HG03521 (cell line): ENCODE data around the gene IFI27L1.
"Not testable (repeated sequence)": the region's sequence is repeated elsewhere in the genome, so short reads cannot be mapped to it uniquely, and the experiment has no call there.

Experiments
- ATAC-seq: cut with Tn5 transposase; IDR thresholded peaks from one replicate; pipeline ENCODE4 v1.9.1; 2021; ENCODE audit warnings: mild to moderate bottlenecking, moderate library complexity; ENCODE audit not compliant: unreplicated experiment

IFI27L1 gene

DNA sequence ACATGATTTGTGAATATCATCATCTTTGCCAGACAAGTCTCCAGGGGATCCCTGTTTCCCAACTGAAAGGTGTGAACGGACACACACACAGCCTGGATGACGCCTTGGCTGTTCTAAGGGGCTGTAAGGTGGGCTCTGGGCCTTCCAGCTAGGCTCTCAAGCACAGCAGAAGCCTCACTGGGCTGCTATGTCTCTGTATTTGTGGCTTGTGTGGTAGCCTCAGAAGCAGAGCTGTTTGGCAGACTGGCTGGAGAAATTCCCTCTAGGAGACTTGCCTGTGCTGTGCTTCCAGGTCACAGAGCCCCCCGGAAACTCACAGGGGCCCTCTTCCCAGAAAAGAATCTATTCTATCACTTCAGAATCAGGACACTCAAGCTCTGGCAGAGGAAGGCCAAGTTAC, 33.5 kb upstream of the IFI27L1 start:
- ATAC-seq = no peak

DNA sequence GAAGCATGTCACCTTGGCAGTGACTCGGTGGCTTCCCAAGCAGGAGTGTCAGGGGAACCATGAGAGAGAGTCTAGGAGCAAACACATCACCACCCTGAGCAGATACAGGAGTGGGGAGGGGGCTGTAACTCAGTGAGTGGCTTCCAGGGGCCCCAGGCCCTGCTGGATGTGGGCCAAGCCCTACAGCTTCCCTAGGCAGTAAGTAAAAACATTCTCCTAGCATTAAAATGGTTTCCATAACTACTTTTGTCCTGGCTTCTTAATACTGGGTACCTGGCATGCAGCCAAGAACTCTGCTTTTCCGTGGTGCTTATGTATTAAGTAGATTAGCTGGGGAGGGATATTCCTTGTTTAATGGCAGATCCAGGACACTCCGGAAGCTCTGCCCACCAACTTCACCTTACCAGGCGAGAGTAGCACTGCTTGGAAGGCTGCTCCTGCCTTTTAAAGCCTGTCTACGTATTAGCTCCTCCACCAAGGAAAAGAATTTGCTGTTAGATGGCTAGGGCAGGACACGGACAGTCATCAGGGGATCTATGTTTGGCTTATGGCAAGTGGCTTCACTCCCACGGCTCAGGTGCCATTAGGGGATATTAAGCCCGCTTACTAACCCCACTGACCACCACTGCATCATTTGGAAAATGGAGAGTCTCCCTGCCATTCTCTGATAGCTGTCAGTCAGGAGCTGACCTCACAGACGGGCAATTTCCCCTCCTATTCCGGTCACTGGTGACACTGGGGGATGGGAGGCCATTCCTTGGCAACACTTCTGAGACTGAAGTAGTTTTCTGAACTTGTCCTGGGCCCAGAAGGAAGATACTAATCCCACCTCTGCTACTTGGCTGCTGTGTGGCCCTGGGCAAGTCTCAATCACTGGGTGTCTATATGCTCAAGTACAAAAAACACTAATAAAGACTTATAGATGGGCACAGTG, 32.2 kb upstream of the IFI27L1 start:
- no peak for ATAC-seq

DNA sequence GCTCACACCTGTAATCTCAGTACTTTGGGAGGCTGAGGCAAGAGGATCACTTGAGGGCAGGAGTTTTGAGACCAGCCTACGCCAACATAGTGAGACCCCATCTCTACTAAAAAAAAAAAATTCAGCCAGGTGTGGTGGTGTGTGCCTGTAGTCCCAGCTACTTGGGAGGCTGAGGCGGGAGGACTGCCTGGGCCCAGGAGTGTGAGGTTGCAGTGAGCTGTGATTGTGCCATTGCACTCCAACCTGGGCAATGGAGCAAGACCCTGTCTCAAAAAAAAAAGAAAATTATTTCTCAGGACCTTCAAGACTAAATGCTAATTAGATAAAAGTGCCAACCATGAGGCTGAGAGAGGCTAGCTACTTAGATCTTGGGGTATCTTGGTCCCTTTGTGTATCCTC, 31.5 kb upstream of the IFI27L1 start:
- ATAC-seq = no peak

DNA sequence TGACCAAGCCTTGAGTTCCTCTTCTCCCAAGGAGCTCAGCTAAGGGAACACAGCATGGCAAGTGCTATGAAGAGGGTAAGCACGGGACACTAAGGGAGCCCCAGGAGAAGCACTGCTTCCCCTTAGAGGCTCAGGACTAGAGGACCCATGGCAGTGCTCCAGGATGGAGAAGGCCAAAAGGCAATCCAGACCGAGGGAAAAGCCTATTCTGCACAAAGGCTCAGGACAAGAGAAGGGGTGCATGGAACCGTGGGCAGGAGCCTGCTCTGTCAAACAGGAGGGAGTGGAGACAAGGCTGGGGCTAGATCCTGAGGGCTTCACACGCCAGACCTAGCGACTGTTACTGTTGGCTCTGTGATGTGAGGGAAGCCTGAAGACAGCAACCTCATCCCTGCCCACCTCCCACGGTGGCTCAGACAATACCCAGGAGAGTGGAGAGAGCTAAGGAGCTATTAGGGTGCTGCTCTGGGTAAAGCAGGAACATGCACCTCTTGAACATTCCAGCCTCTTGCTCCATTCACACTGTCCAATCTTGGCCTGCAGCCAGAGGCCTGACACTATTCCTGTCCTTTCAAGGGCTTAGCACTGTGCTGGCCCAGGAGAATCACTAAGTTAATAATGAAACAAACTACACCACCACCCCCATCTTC, 30.8 kb upstream of the IFI27L1 start:
- ATAC-seq = no peak

DNA sequence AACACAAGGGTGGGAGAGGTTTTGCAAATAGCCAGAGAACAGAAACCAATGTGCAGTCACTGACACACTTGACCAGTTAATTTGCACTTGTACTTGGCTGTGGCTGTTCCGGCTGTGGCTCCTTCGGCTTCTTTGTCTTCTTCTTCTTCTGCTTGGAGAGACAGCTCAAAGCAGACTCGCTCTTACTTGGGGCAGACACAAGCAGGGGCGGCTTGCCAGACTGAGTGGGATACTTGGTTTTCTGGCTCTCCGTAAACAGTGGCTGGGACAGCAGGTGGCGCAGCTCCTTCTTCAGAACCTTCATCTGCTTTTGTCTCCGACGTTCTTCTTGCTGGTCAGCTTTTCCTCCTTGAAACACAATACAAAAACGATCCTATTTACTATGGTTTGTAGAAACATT, 30.0 kb upstream of the IFI27L1 start:
- ATAC-seq = no peak

- no peak for ATAC-seq
Measured at GRCh38 chr14:94051779-94052178, 29.3 kb upstream of the IFI27L1 start.

- no peak for ATAC-seq
Measured at GRCh38 chr14:94052199-94052598, 28.9 kb upstream of the IFI27L1 start.

DNA sequence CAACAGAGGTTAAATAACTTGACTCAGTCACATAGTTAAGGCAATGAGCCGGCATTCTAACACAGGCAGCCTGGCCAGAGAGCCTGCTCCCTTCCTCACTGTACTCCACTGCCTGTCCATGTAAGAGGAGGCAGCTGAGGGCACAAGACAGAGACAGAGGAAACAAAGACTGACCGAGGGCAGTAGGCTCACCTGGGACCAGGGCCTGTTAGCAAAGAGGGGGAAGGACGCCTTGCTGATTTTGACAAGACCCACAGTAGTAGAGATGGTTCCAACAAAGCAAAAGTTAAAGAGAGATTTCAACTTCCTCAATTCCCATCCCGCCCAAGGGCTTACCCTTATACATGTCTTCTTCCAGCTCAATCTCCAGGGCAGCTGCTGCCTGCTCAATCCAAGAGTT, 28.4 kb upstream of the IFI27L1 start:
- ATAC-seq = no peak

GRCh38 chr14:94054401-94054800, 26.7 kb upstream of the IFI27L1 start:
- ATAC-seq = no peak

- no peak for ATAC-seq
Measured at GRCh38 chr14:94054936-94055335, 26.2 kb upstream of the IFI27L1 start.

DNA sequence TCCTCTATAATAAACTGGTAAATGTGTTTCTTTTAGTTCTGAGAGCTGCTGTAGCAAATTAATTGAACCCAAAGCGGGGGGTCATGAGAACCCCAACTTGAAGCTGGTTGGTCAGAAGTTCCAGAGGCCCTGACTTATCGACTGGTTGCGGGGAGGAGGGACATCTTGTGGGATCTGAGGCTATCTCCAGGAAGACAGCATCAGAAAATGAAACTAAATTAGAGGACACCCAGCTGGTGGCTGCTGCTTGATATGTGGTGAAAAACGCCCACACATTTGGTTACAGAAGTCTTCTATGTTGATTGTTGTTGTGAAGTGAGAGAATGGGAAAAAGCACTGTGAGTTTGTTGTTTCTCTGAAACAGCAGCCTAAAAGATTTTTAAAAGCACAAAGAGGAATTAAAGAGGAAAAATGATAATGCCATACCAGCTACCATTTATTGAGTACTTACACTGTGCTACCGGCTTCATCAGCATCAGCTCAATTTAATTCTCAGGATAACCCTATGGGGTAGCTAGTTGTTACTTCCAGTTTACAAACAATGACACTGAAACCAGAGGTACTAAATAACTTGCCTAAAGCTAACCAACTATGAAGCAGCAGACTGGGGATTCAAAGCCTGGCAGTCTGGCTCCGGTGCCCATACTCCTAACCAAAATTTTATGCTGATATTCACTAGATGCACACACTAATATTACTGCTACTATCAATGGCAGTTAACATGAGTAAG, 24.4 kb upstream of the IFI27L1 start:
- ATAC-seq = peak; percentile 76

GRCh38 chr14:94058128-94058673, 22.9 kb upstream of the IFI27L1 start:
- ATAC-seq = no peak

DNA sequence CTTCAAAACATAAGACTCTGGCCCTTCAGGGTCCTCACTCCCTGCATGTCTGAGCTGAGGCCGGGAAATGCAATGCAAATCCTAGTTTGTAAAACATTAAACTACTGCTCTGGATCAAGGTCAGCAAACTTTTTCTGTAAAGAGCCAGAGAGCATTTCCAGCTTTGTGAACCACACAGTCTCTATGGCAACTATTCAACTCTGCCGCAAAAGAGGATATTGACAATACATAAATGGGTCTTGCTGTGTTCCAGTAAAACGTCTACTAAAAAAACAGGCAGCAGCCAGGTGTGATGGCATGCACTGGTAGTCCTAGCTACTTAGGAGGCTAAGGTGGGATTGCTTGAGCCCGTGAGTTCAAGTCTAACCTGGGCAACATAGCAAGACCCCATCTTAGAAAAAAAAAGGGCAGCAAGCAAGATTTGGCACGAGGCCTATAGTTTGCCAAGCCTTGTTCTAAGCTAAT, 22.4 kb upstream of the IFI27L1 start:
- ATAC-seq = no peak

GRCh38 chr14:94059998-94060397, 21.1 kb upstream of the IFI27L1 start:
- ATAC-seq = no peak

- no peak for ATAC-seq
Measured at GRCh38 chr14:94062344-94062940, 18.7 kb upstream of the IFI27L1 start.

- no peak for ATAC-seq
Measured at GRCh38 chr14:94066089-94066676, 14.9 kb upstream of the IFI27L1 start.

- not testable (repeated sequence) for ATAC-seq
Measured at GRCh38 chr14:94072076-94072475, 9.0 kb upstream of the IFI27L1 start.

- ATAC-seq = no peak
Measured at GRCh38 chr14:94074534-94074933, 6.6 kb upstream of the IFI27L1 start.

GRCh38 chr14:94075008-94075407, 6.1 kb upstream of the IFI27L1 start:
- ATAC-seq = no peak

GRCh38 chr14:94077111-94077821, 3.8 kb upstream of the IFI27L1 start:
- no peak for ATAC-seq
